ENCODE measurements around the gene KCTD11. TPM values are rescaled to one million over a fixed set of nuclear protein-coding genes. Genes with fewer than 3 reads are reported as not detected.

The KCTD11 gene
- total RNA-seq, 1 donor from 2014 or later, result 8.0 TPM

DNA sequence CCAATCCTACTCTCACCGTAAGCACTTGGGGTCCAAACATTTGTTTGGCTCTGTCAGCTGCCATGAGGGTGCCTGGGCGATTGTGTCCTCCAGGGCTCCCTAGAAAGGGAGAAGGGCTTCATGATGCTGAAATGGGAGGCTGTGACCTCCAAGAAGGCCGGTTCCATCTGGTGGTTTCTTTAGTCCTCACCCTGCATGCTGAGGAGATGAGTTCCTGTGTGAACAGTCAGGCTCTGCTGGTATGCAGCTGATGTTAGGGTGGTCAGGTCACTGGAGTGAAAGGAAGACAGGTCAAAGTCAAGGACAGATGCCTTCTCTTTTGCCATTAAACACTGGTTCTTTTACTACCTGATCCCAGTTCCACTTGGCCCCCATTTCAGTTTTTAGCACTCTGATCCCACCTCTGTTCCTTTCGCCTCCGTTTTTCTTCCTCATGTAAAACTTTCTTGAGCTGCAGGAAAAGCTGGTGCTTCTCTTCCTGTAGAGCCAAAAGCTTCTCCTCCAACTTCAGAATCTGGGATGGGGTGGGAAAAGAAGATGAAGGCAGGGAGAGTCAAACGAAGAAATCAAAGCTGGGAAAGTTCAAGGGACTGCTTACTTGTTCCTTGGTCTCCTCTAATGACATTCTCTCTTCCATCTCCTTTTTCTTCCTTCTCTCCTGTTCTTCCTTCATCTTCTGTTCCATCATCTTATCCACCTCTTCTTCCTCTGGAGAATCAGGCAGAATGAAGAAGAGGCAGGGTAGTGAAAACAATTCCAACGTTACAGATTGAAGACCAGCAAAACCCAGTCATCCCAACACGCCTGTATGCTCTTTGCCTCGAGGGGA, 37.9 kb upstream of the KCTD11 start:
- Mint-ChIP-seq H3K9me3 (no peaks in the 10 kb centered on the region), H3K27me3 (ENCODE audit: low read depth) (no peaks in the 10 kb centered on the region), H3K27ac (peak overlapping the region; percentile 65), H3K36me3 (ENCODE audit: low read depth) (peaks cover 77% of the 10 kb centered on the region), H3K4me1 (ENCODE audit: low read depth) (peaks cover 48% of the 10 kb centered on the region), H3K4me3 (ENCODE audit: low read depth) (peak overlapping the region; percentile 81)
- no peak for DNase-seq (ENCODE audit: low spot score)
- intact Hi-C loops (cut with micrococcal nuclease), result loop anchor here (2.0 kb wide), 1 partner anchor 171 kb away; the partner anchor contains the start of gene POLR2A

DNA sequence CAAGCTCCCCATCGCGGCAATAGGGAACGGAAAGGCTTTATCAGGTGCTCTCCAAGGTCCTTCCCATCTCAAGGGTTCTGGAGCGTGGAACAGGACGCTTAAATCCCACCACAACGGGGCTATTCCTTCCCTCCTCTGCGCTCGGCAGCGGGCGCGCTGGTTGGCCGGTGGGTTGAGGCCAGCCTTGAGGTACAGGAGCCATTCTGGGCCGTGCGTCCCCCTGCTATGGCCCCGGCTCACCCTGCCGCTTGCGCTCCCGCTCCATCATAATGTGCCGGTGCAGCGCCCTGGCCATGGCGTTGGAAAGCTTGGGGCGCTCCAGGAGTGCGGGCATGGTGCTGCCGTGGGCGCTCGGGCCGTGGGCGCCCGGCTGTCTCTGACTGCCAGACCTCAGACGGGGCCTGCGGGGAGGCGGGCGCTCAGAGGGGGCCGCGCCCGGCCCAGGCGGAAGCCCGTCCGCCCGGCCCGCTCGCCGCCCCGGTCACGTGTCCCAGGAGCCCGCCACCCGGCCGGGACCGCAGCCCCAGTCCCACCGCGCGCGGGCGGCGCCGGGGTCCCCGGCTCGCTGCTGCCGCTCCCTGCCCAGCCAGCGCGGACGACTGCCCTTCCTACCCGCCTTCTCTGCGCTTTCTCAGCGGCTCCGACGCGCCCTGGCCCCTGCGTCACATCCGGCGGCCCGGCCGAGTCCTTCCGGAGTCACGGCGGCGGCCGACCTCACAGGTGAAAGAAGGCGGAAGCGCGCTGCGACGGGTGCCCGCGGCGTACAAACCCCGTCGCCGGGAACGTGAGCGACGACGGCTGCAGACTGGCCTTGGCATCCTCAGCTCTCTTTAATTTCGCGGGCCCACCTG, 37.0 kb upstream of the KCTD11 start, which contains the start of gene GPS2:
Gene GPS2 (minus strand): TSS at position 642 of the 851 bp plus-strand sequence. CDS start 308 bp downstream, at position 334.
- H3K27ac Mint-ChIP-seq, result peak within 1 kb of the TSS; percentile 91
- H3K27me3 Mint-ChIP-seq (ENCODE audit: low read depth), result no peaks in the 10 kb centered on the region
- peak within 1 kb of the TSS; percentile 91 for H3K4me3 Mint-ChIP-seq (ENCODE audit: low read depth)
- peak; percentile 91 for DNase-seq (ENCODE audit: low spot score)
- intact Hi-C loops (cut with micrococcal nuclease), result loop anchor here (1.0 to 2.0 kb wide), 2 partner anchors 14 to 170 kb away; partner anchors contain the start of genes NEURL4 and POLR2A
- H3K9me3 Mint-ChIP-seq, result no peaks in the 10 kb centered on the region
- peaks cover 39% of the 10 kb centered on the region for H3K4me1 Mint-ChIP-seq (ENCODE audit: low read depth)
- H3K36me3 Mint-ChIP-seq (ENCODE audit: low read depth), result peaks cover 69% of the 10 kb centered on the region

DNA sequence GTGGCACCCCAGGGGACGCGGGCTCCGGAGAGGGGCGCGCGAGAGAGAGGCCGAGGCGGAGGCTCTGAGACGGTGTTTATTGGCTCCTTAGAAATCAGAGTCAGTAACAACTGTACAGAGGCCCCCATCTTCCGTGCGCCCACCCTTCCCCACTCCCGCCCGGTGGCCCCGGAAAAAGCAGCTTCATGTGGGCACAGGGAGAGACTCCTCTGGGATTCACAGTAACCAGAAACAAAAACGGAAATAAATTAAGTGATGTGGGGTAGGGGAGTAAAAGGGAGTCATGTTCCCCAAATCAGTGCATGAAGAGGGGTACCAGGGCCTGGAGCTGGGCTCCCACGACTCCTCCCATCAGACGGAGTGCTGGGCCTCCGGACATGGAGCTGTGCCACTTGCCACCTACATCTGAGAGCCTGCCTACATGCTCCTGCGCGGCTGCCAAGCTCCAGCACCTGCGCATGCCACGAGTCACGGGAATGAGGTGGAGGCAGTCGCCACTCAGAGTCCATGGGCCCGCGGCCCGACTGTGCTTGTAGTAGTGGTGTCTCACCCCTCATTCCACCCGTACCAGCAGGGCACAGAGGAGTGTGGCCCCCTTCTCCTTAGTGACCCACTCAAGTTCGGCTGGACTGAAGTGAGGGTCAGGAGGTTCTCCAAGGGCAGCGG, 36.3 kb upstream of the KCTD11 start:
- Mint-ChIP-seq H3K27ac (peak overlapping the region; percentile 91), H3K4me1 (ENCODE audit: low read depth) (peaks cover 32% of the 10 kb centered on the region), H3K27me3 (ENCODE audit: low read depth) (no peaks in the 10 kb centered on the region), H3K4me3 (ENCODE audit: low read depth) (peak overlapping the region; percentile 91), H3K36me3 (ENCODE audit: low read depth) (peaks cover 66% of the 10 kb centered on the region), H3K9me3 (no peaks in the 10 kb centered on the region)
- DNase-seq (ENCODE audit: low spot score), result no peak
- intact Hi-C loops (cut with micrococcal nuclease), result loop anchor here (1.0 to 2.0 kb wide), 2 partner anchors 14 to 169 kb away; partner anchors contain the start of genes NEURL4 and POLR2A

GRCh38 chr17:7317161-7317803, 34.7 kb upstream of the KCTD11 start:
- intact Hi-C loops (cut with micrococcal nuclease), result no loop called here
- no peak overlapping the region for H3K27ac Mint-ChIP-seq

GRCh38 chr17:7318121-7318860, 33.7 kb upstream of the KCTD11 start:
- Mint-ChIP-seq H3K4me1 (ENCODE audit: low read depth) (peaks cover 15% of the 10 kb centered on the region), H3K9me3 (no peaks in the 10 kb centered on the region), H3K27ac (no peak overlapping the region), H3K36me3 (ENCODE audit: low read depth) (peaks cover 68% of the 10 kb centered on the region), H3K4me3 (ENCODE audit: low read depth) (no peak overlapping the region), H3K27me3 (ENCODE audit: low read depth) (no peaks in the 10 kb centered on the region)
- intact Hi-C loops (cut with micrococcal nuclease), result no loop called here
- no peak for DNase-seq (ENCODE audit: low spot score)

More at GRCh38 chr17:7317161-7317803, 34.7 kb upstream of the KCTD11 start:
- H3K9me3 Mint-ChIP-seq, result no peaks in the 10 kb centered on the region
- DNase-seq (ENCODE audit: low spot score), result no peak
- no peaks in the 10 kb centered on the region for H3K27me3 Mint-ChIP-seq (ENCODE audit: low read depth)
- peaks cover 68% of the 10 kb centered on the region for H3K36me3 Mint-ChIP-seq (ENCODE audit: low read depth)
- peak overlapping the region; percentile 60 for H3K4me3 Mint-ChIP-seq (ENCODE audit: low read depth)
- peaks cover 24% of the 10 kb centered on the region for H3K4me1 Mint-ChIP-seq (ENCODE audit: low read depth)

DNA sequence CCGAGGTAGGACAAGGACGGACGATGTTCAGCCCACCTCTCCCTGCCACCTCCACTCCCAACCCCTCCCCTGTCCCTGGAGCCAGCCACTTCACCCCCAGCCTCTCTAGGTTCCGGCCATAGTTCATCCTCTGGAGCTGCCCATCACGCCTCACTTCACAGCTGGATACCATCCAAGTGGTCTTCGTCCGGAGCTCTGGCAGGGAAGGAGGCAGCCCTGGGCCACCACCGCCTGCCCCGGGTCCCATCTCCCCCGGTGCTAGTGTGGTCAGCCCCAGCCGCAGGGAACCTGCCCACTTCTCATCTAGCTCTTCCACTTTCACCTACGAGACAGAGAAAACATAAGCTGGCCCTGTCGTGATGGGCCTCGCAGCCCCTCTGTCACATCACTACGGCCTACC, 30.5 kb upstream of the KCTD11 start:
- intact Hi-C loops (cut with micrococcal nuclease), result no loop called here
- Mint-ChIP-seq H3K36me3 (ENCODE audit: low read depth) (peaks cover 68% of the 10 kb centered on the region), H3K9me3 (no peaks in the 10 kb centered on the region), H3K27me3 (ENCODE audit: low read depth) (no peaks in the 10 kb centered on the region), H3K4me3 (ENCODE audit: low read depth) (no peak overlapping the region), H3K4me1 (ENCODE audit: low read depth) (peaks cover under 1% of the 10 kb centered on the region), H3K27ac (no peak overlapping the region)
- no peak for DNase-seq (ENCODE audit: low spot score)

GRCh38 chr17:7322520-7323194, 29.3 kb upstream of the KCTD11 start:
- Mint-ChIP-seq H3K36me3 (ENCODE audit: low read depth) (peaks cover 62% of the 10 kb centered on the region), H3K9me3 (no peaks in the 10 kb centered on the region), H3K27me3 (ENCODE audit: low read depth) (no peaks in the 10 kb centered on the region), H3K4me1 (ENCODE audit: low read depth) (no peaks in the 10 kb centered on the region), H3K4me3 (ENCODE audit: low read depth) (no peak overlapping the region), H3K27ac (no peak overlapping the region)
- intact Hi-C loops (cut with micrococcal nuclease), result no loop called here
- DNase-seq (ENCODE audit: low spot score), result no peak

- Mint-ChIP-seq H3K4me3 (ENCODE audit: low read depth) (no peak overlapping the region), H3K4me1 (ENCODE audit: low read depth) (peaks cover 9% of the 10 kb centered on the region), H3K27ac (no peak overlapping the region), H3K27me3 (ENCODE audit: low read depth) (no peaks in the 10 kb centered on the region), H3K9me3 (no peaks in the 10 kb centered on the region), H3K36me3 (ENCODE audit: low read depth) (peaks cover 54% of the 10 kb centered on the region)
- intact Hi-C loops (cut with micrococcal nuclease), result no loop called here
- peak; percentile 67 for DNase-seq (ENCODE audit: low spot score)
Measured at GRCh38 chr17:7323731-7324437, 28.1 kb upstream of the KCTD11 start.

GRCh38 chr17:7324438-7324779, 27.6 kb upstream of the KCTD11 start:
- no peak overlapping the region for H3K4me3 Mint-ChIP-seq (ENCODE audit: low read depth)
- peaks cover 10% of the 10 kb centered on the region for H3K4me1 Mint-ChIP-seq (ENCODE audit: low read depth)
- no peaks in the 10 kb centered on the region for H3K27me3 Mint-ChIP-seq (ENCODE audit: low read depth)
- intact Hi-C loops (cut with micrococcal nuclease), result no loop called here
- no peak overlapping the region for H3K27ac Mint-ChIP-seq
- H3K9me3 Mint-ChIP-seq, result no peaks in the 10 kb centered on the region
- H3K36me3 Mint-ChIP-seq (ENCODE audit: low read depth), result peaks cover 53% of the 10 kb centered on the region
- no peak for DNase-seq (ENCODE audit: low spot score)

- no peaks in the 10 kb centered on the region for H3K9me3 Mint-ChIP-seq
- no peaks in the 10 kb centered on the region for H3K27me3 Mint-ChIP-seq (ENCODE audit: low read depth)
- no peak overlapping the region for H3K4me3 Mint-ChIP-seq (ENCODE audit: low read depth)
- intact Hi-C loops (cut with micrococcal nuclease), result no loop called here
- H3K4me1 Mint-ChIP-seq (ENCODE audit: low read depth), result peaks cover 10% of the 10 kb centered on the region
- DNase-seq (ENCODE audit: low spot score), result no peak
- H3K27ac Mint-ChIP-seq, result no peak overlapping the region
- peaks cover 53% of the 10 kb centered on the region for H3K36me3 Mint-ChIP-seq (ENCODE audit: low read depth)
Measured at GRCh38 chr17:7325031-7325528, 26.9 kb upstream of the KCTD11 start.

GRCh38 chr17:7326186-7326585, 25.8 kb upstream of the KCTD11 start:
- Mint-ChIP-seq H3K4me1 (ENCODE audit: low read depth) (peaks cover 14% of the 10 kb centered on the region), H3K4me3 (ENCODE audit: low read depth) (no peak overlapping the region), H3K27ac (no peak overlapping the region), H3K36me3 (ENCODE audit: low read depth) (peaks cover 43% of the 10 kb centered on the region), H3K27me3 (ENCODE audit: low read depth) (no peaks in the 10 kb centered on the region), H3K9me3 (no peaks in the 10 kb centered on the region)
- DNase-seq (ENCODE audit: low spot score), result no peak
- intact Hi-C loops (cut with micrococcal nuclease), result no loop called here

Measured in activated T-helper 2 cell treated with anti-CD3 and anti-CD28 coated beads, Interferon-gamma antibody, Interleukin-2, Interleukin-4, amounts not matched to agents 10 μg/mL and 5 μg/mL and 100 μg/mL, durations not matched to agents 14 hours and 24 hours and 36 hours (primary cell).